Memory B cell (primary cell): ENCODE data around the gene LSM14A.
"Not testable (repeated sequence)": the region's sequence is repeated elsewhere in the genome, so short reads cannot be mapped to it uniquely, and the experiment has no call there.

Source experiments
- ATAC-seq: fragments of 150-1000 bp; cut with Tn5 transposase; 2 replicates; pipeline ENCODE4 v1.10.0; 2021; ENCODE audit warnings: low read depth, mild to moderate bottlenecking, moderate library complexity
- DNase-seq, 2 donors: peaks; one replicate each; pipeline ENCODE4 v3.0.0; 2022; ENCODE audit warnings: low spot score in 2 of 2
- H3K27ac Mint-ChIP-seq: one replicate; pipeline ENCODE4 v1.8.0; 2022; ENCODE audit warnings: mild to moderate bottlenecking, moderate library complexity, mixed read lengths
- H3K27me3 Mint-ChIP-seq: one replicate; pipeline ENCODE4 v1.8.0; 2022; ENCODE audit warnings: mixed read lengths
- H3K36me3 Mint-ChIP-seq: one replicate; pipeline ENCODE4 v1.8.0; 2022; ENCODE audit warnings: mild to moderate bottlenecking, mixed read lengths
- H3K4me1 Mint-ChIP-seq: one replicate; pipeline ENCODE4 v1.8.0; 2022; ENCODE audit warnings: mixed read lengths
- H3K4me3 Mint-ChIP-seq: one replicate; pipeline ENCODE4 v1.8.0; 2022; ENCODE audit warnings: mild to moderate bottlenecking, moderate library complexity, mixed read lengths
- H3K9me3 Mint-ChIP-seq: one replicate; pipeline ENCODE4 v1.8.0; 2022; ENCODE audit warnings: mixed read lengths

LSM14A gene

GRCh38 chr19:34173193-34173956 is 1.1 kb downstream of the LSM14A start:
- peak overlapping the region; percentile 97 for H3K4me3 Mint-ChIP-seq
- ATAC-seq (no peak), DNase-seq (peak in 1 of 2 donors; percentile 18)
- peaks cover 25% of the 10 kb centered on the region for H3K4me1 Mint-ChIP-seq
- H3K9me3 Mint-ChIP-seq, result no peaks in the 10 kb centered on the region
- H3K36me3 Mint-ChIP-seq, result peaks cover 1% of the 10 kb centered on the region
- no peaks in the 10 kb centered on the region for H3K27me3 Mint-ChIP-seq
- H3K27ac Mint-ChIP-seq, result peak overlapping the region; percentile 98

DNA sequence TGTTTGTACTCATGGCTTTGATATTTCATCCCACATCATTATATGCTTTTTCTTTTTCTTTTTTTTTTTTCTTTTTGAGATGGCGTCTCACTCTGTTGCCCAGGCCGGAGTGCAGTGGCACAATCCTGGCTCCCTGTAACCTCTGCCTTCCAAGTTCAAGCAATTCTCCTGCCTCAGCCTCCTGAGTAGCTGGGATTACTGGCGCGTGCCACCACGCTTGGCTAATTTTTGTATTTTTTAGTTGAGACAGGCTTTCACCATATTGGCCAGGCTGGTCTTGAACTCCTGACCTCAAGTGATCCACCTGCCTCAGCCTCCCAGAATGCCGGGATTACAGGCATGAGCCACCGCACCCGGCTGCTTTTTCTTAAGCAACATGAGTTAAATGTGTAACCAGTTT is 2.9 kb downstream of the LSM14A start:
- not testable (repeated sequence) for H3K9me3 Mint-ChIP-seq, ATAC-seq, H3K27me3 Mint-ChIP-seq, DNase-seq, H3K36me3 Mint-ChIP-seq
- Mint-ChIP-seq H3K4me3 (peak overlapping the region; percentile 78), H3K27ac (peak overlapping the region; percentile 90), H3K4me1 (peaks cover 33% of the 10 kb centered on the region)

GRCh38 chr19:34176581-34176980 is 4.3 kb downstream of the LSM14A start:
- H3K36me3 Mint-ChIP-seq, result peaks cover 17% of the 10 kb centered on the region
- no peaks in the 10 kb centered on the region for H3K9me3 Mint-ChIP-seq
- peak overlapping the region; percentile 50 for H3K4me3 Mint-ChIP-seq
- H3K4me1 Mint-ChIP-seq, result peaks cover 37% of the 10 kb centered on the region
- ATAC-seq (no peak), DNase-seq (no peak)
- no peaks in the 10 kb centered on the region for H3K27me3 Mint-ChIP-seq
- no peak overlapping the region for H3K27ac Mint-ChIP-seq

DNA sequence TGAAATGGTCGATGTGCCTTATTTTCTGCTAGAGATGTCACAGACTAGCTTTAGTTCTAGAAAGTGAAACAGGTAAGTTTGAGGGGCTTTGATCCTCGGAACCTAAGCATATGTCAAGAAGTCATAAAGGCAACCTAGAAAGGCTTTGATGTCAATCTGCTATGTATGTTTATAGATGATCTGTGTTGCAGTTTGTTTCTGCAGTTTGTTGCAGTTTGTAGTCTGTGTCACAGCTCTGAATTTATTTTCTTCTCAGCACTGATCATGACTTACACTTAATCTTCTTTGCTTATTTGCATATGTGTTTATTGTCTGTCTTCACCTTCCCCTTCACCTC is 5.9 kb downstream of the LSM14A start:
- ATAC-seq (peak; percentile 43), DNase-seq (no peak)
- Mint-ChIP-seq H3K27me3 (no peaks in the 10 kb centered on the region), H3K27ac (no peak overlapping the region), H3K4me3 (peak overlapping the region; percentile 44), H3K4me1 (peaks cover 42% of the 10 kb centered on the region), H3K36me3 (peaks cover 25% of the 10 kb centered on the region), H3K9me3 (no peaks in the 10 kb centered on the region)

GRCh38 chr19:34179066-34179465 is 6.8 kb downstream of the LSM14A start:
- no peaks in the 10 kb centered on the region for H3K27me3 Mint-ChIP-seq
- H3K36me3 Mint-ChIP-seq, result peaks cover 27% of the 10 kb centered on the region
- H3K9me3 Mint-ChIP-seq, result no peaks in the 10 kb centered on the region
- DNase-seq (no peak), ATAC-seq (no peak)
- no peak overlapping the region for H3K27ac Mint-ChIP-seq
- H3K4me3 Mint-ChIP-seq, result no peak overlapping the region
- peaks cover 40% of the 10 kb centered on the region for H3K4me1 Mint-ChIP-seq

DNA sequence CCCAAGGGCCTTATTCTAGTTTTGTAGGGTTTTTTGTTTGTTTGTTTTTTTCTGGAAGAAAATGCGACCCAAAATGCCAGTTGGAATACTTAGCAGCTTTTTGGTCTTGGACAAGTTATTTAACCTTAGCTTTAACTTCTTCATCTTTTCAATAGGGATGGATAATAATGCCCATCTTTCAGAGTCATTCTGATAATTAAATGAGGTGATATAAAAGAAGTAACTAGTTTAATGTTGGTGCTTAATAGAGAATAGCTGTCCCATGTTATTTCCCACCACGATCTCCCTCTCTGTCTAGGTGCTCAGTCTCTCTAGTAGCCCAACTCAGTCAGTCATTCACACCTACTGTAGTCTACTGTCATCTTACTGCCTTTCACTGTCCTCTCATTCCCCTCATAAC is 8.0 kb downstream of the LSM14A start:
- no peak for DNase-seq
- H3K4me3 Mint-ChIP-seq, result peak overlapping the region; percentile 45

GRCh38 chr19:34180709-34181108 is 8.4 kb downstream of the LSM14A start:
- peak overlapping the region; percentile 63 for H3K27ac Mint-ChIP-seq

More for the DNA sequence above, 8.0 kb downstream of the LSM14A start:
- ATAC-seq, result no peak
- Mint-ChIP-seq H3K4me1 (peaks cover 40% of the 10 kb centered on the region), H3K27ac (peak overlapping the region; percentile 63), H3K27me3 (no peaks in the 10 kb centered on the region), H3K9me3 (no peaks in the 10 kb centered on the region), H3K36me3 (peaks cover 27% of the 10 kb centered on the region)

DNA sequence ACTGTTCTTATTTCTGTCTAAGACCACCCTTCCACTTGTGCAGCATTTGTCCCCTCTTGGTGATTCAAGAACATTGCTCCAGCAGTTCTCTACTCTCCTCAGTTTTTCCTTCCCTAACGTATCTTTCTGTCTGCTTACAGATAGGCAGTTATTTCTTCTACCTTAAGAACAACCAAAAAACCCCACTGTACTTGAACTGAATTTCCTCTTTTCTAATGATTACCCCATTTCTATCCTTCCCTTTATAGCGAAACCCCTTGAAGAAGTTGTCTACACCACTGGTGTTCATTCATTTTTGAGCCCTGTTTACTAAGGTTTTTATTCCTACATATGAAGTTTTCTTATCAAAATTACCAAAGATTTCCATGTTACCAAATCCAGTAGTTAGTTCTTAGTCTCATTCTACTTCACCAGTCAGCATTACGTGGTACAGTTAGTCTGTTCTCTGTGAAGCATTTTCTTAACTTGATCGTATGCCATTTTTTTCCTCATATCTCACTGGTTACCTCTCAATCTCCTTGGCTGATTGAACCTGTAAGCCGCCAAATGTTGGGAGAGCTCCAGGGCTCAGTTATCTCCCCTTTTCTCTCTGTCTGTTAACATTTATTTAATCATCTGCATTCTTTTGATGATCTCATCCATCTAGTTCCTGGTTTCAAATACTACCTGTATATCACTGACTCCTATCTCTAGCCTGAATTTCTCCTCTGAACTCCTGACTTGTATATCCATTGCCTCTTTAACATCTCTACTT is 9.0 kb downstream of the LSM14A start:
- Mint-ChIP-seq H3K4me3 (peak overlapping the region; percentile 45), H3K27ac (peak overlapping the region; percentile 63), H3K4me1 (peaks cover 43% of the 10 kb centered on the region), H3K9me3 (no peaks in the 10 kb centered on the region), H3K36me3 (peaks cover 27% of the 10 kb centered on the region), H3K27me3 (no peaks in the 10 kb centered on the region)
- DNase-seq, result no peak
- peak; percentile 73 for ATAC-seq

More at GRCh38 chr19:34180709-34181108, 8.4 kb downstream of the LSM14A start:
- no peak for DNase-seq
- Mint-ChIP-seq H3K27me3 (no peaks in the 10 kb centered on the region), H3K9me3 (no peaks in the 10 kb centered on the region), H3K4me3 (peak overlapping the region; percentile 45), H3K36me3 (peaks cover 27% of the 10 kb centered on the region), H3K4me1 (peaks cover 41% of the 10 kb centered on the region)
- no peak for ATAC-seq

GRCh38 chr19:34182125-34182524 is 9.8 kb downstream of the LSM14A start:
- no peaks in the 10 kb centered on the region for H3K9me3 Mint-ChIP-seq
- no peak overlapping the region for H3K4me3 Mint-ChIP-seq
- H3K27ac Mint-ChIP-seq, result peak overlapping the region; percentile 63

GRCh38 chr19:34184880-34185491 is 12.7 kb downstream of the LSM14A start:
- Mint-ChIP-seq H3K36me3 (peaks cover 22% of the 10 kb centered on the region), H3K27ac (peak overlapping the region; percentile 65), H3K4me1 (peaks cover 47% of the 10 kb centered on the region), H3K4me3 (peak overlapping the region; percentile 40), H3K9me3 (no peaks in the 10 kb centered on the region), H3K27me3 (no peaks in the 10 kb centered on the region)
- ATAC-seq, result peak; percentile 48
- DNase-seq, result no peak

More at GRCh38 chr19:34182125-34182524, 9.8 kb downstream of the LSM14A start:
- no peak for ATAC-seq
- Mint-ChIP-seq H3K27me3 (no peaks in the 10 kb centered on the region), H3K4me1 (peaks cover 39% of the 10 kb centered on the region), H3K36me3 (peaks cover 27% of the 10 kb centered on the region)
- no peak for DNase-seq

DNA sequence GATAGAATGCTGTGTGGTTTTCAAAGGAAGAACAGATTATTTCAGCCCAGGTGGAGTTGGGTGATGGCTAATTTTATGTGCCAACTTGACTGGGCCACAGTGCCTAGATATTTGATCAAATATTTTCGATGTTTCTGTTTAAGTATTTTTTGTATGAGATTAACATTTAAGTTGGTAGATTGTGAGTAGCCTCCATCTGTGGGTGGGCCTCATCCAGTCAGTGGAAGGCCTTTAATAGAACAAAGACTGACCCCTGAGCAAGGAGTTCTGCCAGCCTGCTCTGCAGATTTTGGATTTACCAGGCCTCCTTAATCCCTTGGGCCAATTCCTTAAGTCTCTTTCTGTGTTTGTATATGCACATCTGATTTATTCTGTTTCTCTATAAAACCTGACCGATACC is 13.9 kb downstream of the LSM14A start:
- no peaks in the 10 kb centered on the region for H3K9me3 Mint-ChIP-seq
- H3K27me3 Mint-ChIP-seq, result no peaks in the 10 kb centered on the region
- H3K4me1 Mint-ChIP-seq, result peaks cover 47% of the 10 kb centered on the region
- DNase-seq (no peak), ATAC-seq (no peak)
- H3K4me3 Mint-ChIP-seq, result no peak overlapping the region
- H3K27ac Mint-ChIP-seq, result peak overlapping the region; percentile 64
- peaks cover 13% of the 10 kb centered on the region for H3K36me3 Mint-ChIP-seq

- Mint-ChIP-seq H3K27me3 (no peaks in the 10 kb centered on the region), H3K9me3 (no peaks in the 10 kb centered on the region), H3K4me1 (peaks cover 43% of the 10 kb centered on the region), H3K36me3 (peaks cover 8% of the 10 kb centered on the region), H3K4me3 (no peak overlapping the region), H3K27ac (no peak overlapping the region)
- ATAC-seq (no peak), DNase-seq (no peak)
Measured at GRCh38 chr19:34187011-34187410, 14.7 kb downstream of the LSM14A start.

- no peaks in the 10 kb centered on the region for H3K9me3 Mint-ChIP-seq
- H3K27me3 Mint-ChIP-seq, result no peaks in the 10 kb centered on the region
- peak overlapping the region; percentile 39 for H3K4me3 Mint-ChIP-seq
- peaks cover 40% of the 10 kb centered on the region for H3K4me1 Mint-ChIP-seq
- DNase-seq (no peak), ATAC-seq (no peak)
- peak overlapping the region; percentile 18 for H3K27ac Mint-ChIP-seq
- H3K36me3 Mint-ChIP-seq, result peaks cover 3% of the 10 kb centered on the region
Measured at GRCh38 chr19:34188408-34188807, 16.1 kb downstream of the LSM14A start.
